Adrenal gland (tissue), 5 donors: ENCODE measurements around the gene CHPF2.

Source experiments
- CTCF ChIP-seq, 6 experiments: fragments of 450-650 bp in 4 of 6; fragments of 200-600 bp in 2 of 6; sonication (generic) in 1 of 6; IDR thresholded peaks; 1 replicate in 5 of 6; 2 replicates in 1 of 6; pipeline versions ENCODE4 v1.5.1 to v1.8.0; 2016 to 2021; ENCODE audit warnings: antibody characterized with exemption in 6 of 6, mild to moderate bottlenecking in 2 of 6, moderate library complexity in 1 of 6
- POLR2A ChIP-seq, 2 donors: fragments of 450-650 bp; IDR thresholded peaks; one replicate each; pipeline ENCODE4 v1.6.1; 2017; ENCODE audit warnings: antibody characterized with exemption in 2 of 2, mild to moderate bottlenecking in 2 of 2, moderate library complexity in 1 of 2
- donor health status: DM: no; HTN: no; CAD: no.

GRCh38 chr7:151251328-151251688 lies 19.0 kb downstream of the CHPF2 start:
- TF ChIP-seq CTCF (IDR thresholded peaks at IDR 0.05) (no peak), POLR2A (IDR thresholded peaks at IDR 0.05) (no peak)
